Measurements from ENCODE around the gene SUCLG2. TPM values are rescaled to one million over a fixed set of nuclear protein-coding genes. Genes with fewer than 3 reads are reported as not detected.

SUCLG2 gene
- total and polyA plus RNA-seq, 10 of the 15 experiments (the other 5 are each of a cell fraction or from before 2014, with no cell fraction given), result 17.8 to 50.9 (median 37.2) TPM

GRCh38 chr3:67518236-67518635, 136.2 kb downstream of the SUCLG2 start:
- no peak for DNase-seq (ENCODE audit: low read depth, low spot score)
- in situ Hi-C loops (cut with MboI) (no loop called here), intact Hi-C loops (cut with micrococcal nuclease; ENCODE audit: unreplicated experiment) (no loop called here)
- WGBS (ENCODE audit: insufficient coverage, insufficient replicate concordance, low lambda C conversion rate, missing lambda C conversion rate), result 97% methylated on average over 4 of the region's 4 CpGs
- no peaks in the 10 kb centered on the region for H3K27me3 ChIP-seq (replicated peaks in 1 of 2; ENCODE audit: control insufficient read depth in 2 of 2, insufficient read depth in 2 of 2, low read length in 1 of 2)
- no peaks in the 10 kb centered on the region for H3K79me2 ChIP-seq (ENCODE audit: control insufficient read depth, insufficient read depth, low read length)
- no peak overlapping the region for H3K9ac ChIP-seq (ENCODE audit: control insufficient read depth, insufficient read depth, low read length)
- no TSS peak for BruUV-seq (replicated peaks)
- peaks cover 0 to 14% of the 10 kb centered on the region in 2 experiments; a peak in 1 of 4 replicates for H3K36me3 ChIP-seq (ENCODE audit: control insufficient read depth in 2 of 2, insufficient read depth in 2 of 2, low read length in 1 of 2)
- H4K20me1 ChIP-seq (ENCODE audit: control insufficient read depth, insufficient read depth), result no peaks in the 10 kb centered on the region
- H3K4me1 ChIP-seq (ENCODE audit: control insufficient read depth, insufficient read depth, low read length), result no peaks in the 10 kb centered on the region
- H3K4me3 ChIP-seq, result no peak overlapping the region
- no peak overlapping the region for H3K27ac ChIP-seq (ENCODE audit: control insufficient read depth, insufficient read depth)
- no peak overlapping the region for H3K4me2 ChIP-seq (ENCODE audit: control insufficient read depth, insufficient read depth)
- H2AFZ ChIP-seq (ENCODE audit: control insufficient read depth, low read depth, low read length), result no peak overlapping the region
- SMC1A ChIA-PET (ENCODE audit: uncharacterized antibody, unreplicated experiment), result interaction anchor here (1.2 to 1.8 kb wide), 2 partner anchors 13 to 49 kb away, joined by 3 to 4 read pairs; no protein-coding TSS in a partner anchor
- no peak for ATAC-seq
- POLR2A ChIA-PET, result no interaction called here
- FAIRE-seq, result no peak
- RAD21 ChIA-PET (ENCODE audit: unreplicated experiment), result interaction anchor here (0.7 kb wide), 1 partner anchor 132 kb away, joined by 3 read pairs; no protein-coding TSS in a partner anchor
- CTCF ChIA-PET, result interaction anchor here (0.6 kb wide), 1 partner anchor 48 kb away, joined by 3 read pairs; no protein-coding TSS in a partner anchor
- no peaks in the 10 kb centered on the region for H3K9me3 ChIP-seq (replicated peaks; ENCODE audit: control insufficient read depth, insufficient read depth, low read length)
- TF ChIP-seq USF1 (IDR thresholded peaks at IDR 0.05; ENCODE audit: borderline replicate concordance, extremely low read length, insufficient read depth, low read depth, low read length) (no peak), PRDM15 (CRISPR knock-in tag; IDR thresholded peaks at IDR 0.05) (no peak), TBL1XR1 (IDR thresholded peaks at IDR 0.05; ENCODE audit: low read depth, low read length) (no peak), NR2C1 (IDR thresholded peaks at IDR 0.05) (no peak), BCL11A (IDR thresholded peaks at IDR 0.05; ENCODE audit: low read depth, low read length) (no peak), NFYB (IDR thresholded peaks at IDR 0.05; ENCODE audit: insufficient read depth, low read depth, low read length) (no peak), IKZF2 (IDR thresholded peaks at IDR 0.05) (no peak), ZNF592 (IDR thresholded peaks at IDR 0.05) (no peak), TCF12 (IDR thresholded peaks at IDR 0.05; ENCODE audit: low read depth, low read length) (no peak), SIX5 (IDR thresholded peaks at IDR 0.05; ENCODE audit: low read depth, low read length, severe bottlenecking) (no peak), RELB (IDR thresholded peaks at IDR 0.05; ENCODE audit: low read depth) (no peak), NFXL1 (IDR thresholded peaks at IDR 0.05; ENCODE audit: borderline replicate concordance) (no peak), RELA (IDR thresholded peaks at IDR 0.05; ENCODE audit: borderline replicate concordance, partially characterized antibody) (no peak), ASH2L (IDR thresholded peaks at IDR 0.05; ENCODE audit: borderline replicate concordance, low read depth) (no peak)
